GM21515 (cell line): ENCODE results near the gene NETO2.
"Not testable (repeated sequence)": the region's sequence is repeated elsewhere in the genome, so short reads cannot be mapped to it uniquely, and the experiment has no call there.

ENCODE experiments used
- ATAC-seq: cut with Tn5 transposase; IDR thresholded peaks from one replicate; pipeline ENCODE4 v1.9.1; 2021; ENCODE audit not compliant: unreplicated experiment

The NETO2 gene

GRCh38 chr16:47143677-47144558 lies at the start of gene NETO2:
NETO2 (minus strand) TSS chr16:47143945; CDS start chr16:47143612, 333 bp downstream.
- peak; percentile 50 for ATAC-seq

GRCh38 chr16:47182318-47182717 lies 38.6 kb upstream of the NETO2 start:
- ATAC-seq, result no peak

GRCh38 chr16:47181066-47181465 lies 37.3 kb upstream of the NETO2 start:
- not testable (repeated sequence) for ATAC-seq

GRCh38 chr16:47180073-47180472 lies 36.3 kb upstream of the NETO2 start:
- ATAC-seq, result no peak

DNA sequence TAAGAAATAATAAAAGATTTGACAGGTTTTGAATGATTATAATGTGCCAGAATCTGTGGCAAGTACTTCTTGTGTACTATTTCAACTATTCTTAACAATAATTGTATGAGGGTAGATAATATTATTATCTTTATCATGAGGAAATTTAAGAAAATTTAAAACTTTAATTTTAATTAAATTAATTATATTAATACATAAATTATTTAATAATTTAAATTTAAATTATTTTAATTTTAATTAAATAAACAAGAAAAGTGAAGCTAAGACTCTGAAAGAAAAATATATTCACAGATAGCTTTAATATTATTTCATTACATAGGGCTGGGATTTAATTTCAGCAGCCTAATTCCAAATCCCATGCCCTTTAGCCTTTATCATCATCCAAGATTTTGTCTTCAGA lies 31.4 kb upstream of the NETO2 start:
- no peak for ATAC-seq

DNA sequence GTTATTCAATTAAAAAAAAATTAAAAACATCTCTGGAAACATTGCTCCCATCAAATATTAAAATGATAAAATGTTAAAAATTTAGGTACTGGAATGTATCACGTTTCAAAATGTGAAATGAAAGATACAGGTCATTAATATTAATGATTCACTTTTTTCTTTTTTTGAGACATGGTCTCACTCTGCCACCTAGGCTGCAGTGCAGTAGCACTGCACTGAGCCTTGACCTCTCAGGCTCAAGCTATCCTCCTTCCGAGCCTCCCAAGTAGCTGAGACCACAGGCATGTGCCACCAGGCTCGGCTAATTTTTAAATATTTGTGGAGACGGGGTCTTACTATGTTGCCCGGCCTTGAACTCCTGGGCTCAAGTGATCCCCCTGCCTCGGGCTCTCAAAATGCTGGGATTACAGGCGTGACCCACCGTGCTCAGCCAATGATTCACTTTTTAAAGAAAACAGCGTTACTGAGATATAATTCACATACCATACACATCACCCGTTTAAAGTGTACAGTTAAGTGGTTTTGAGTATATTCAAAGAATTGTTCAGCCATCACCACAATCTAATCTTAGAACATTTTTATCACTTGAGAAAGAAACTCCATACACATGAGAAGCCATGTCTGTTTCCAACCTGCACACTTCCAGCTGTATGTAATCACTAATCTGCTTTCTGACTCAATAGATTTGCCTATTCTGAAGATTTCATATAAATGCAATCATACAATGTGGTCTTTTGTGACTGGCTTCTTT lies 19.1 kb upstream of the NETO2 start:
- no peak for ATAC-seq

- ATAC-seq, result no peak
These were observed 17.7 kb upstream of the NETO2 start for GRCh38 chr16:47161464-47161863.

- no peak for ATAC-seq
These were observed 16.7 kb upstream of the NETO2 start for GRCh38 chr16:47160422-47160821.

- ATAC-seq, result no peak
These were observed 15.2 kb upstream of the NETO2 start for GRCh38 chr16:47158992-47159391.

DNA sequence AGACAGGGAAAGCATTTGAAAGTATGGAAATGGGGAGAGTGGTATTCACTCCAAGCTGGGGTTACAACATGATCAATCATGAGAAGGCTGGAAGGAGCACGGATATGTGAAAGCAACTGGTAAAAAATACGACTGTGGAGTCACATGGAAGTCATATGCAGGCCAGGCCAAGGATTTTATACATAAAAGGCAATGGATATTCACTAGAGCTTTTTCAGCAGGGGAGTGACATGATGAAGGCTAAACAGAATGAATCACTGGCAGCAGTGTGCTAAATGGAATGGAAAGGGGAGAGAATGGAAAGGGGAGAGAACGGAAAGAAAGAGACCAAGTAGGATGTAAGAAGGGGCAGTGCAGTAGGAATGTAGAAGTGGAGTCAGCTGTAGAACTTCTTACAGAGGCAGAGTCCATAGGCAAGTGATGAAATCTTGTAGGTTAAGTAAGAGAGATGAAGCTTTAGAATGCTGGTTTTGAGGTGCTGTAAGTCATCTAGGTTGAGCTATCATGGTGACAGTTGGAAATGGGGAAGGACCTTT lies 13.0 kb upstream of the NETO2 start:
- no peak for ATAC-seq

DNA sequence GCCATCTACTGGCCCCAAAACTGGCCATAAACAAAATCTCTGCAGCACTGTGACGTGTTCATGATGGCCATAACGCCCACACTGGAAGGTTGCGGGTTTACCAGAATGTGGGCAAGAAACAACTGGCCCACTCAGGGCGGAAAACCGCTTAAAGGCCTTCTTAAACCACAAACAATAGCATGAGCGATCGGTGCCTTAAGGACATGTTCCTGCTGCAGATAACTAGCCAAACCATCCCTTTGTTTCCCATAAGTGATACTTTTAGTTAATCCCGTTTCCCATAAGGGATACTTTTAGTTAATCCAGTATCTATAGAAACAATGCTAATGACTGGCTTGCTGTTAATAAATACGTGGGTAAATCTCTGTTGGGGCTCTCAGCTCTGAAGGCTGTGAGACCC lies 8.8 kb upstream of the NETO2 start:
- not testable (repeated sequence) for ATAC-seq

DNA sequence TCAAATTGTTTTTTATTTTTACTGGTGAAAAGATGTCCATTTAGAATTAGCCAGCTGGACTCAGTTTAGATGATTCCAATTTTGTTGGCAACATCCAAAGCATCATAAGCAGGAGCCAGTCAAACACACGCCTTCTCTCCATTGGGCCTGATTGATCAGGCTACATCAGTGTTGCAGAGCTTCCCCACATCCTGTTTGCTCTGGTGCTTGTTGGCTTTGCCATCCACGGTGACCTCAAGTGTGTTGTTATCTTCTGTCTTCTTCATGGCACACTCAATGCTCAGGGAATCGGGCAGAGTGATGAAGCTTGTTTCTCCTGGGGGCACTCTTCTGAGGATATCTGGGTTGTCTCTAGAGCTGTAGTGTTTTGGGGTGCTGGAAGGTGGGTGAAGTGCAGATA lies 6.3 kb upstream of the NETO2 start:
- ATAC-seq, result no peak

GRCh38 chr16:47144559-47144877 lies 773 bp upstream of the NETO2 start:
- ATAC-seq, result no peak

GRCh38 chr16:47142821-47143676 lies 696 bp downstream of the NETO2 start:
- peak; percentile 65 for ATAC-seq

GRCh38 chr16:47142486-47142820 lies 1.3 kb downstream of the NETO2 start:
- ATAC-seq, result no peak

- ATAC-seq, result peak; percentile 54
These were observed 1.8 kb downstream of the NETO2 start for GRCh38 chr16:47141773-47142485.

GRCh38 chr16:47140686-47141085 lies 3.1 kb downstream of the NETO2 start:
- no peak for ATAC-seq

DNA sequence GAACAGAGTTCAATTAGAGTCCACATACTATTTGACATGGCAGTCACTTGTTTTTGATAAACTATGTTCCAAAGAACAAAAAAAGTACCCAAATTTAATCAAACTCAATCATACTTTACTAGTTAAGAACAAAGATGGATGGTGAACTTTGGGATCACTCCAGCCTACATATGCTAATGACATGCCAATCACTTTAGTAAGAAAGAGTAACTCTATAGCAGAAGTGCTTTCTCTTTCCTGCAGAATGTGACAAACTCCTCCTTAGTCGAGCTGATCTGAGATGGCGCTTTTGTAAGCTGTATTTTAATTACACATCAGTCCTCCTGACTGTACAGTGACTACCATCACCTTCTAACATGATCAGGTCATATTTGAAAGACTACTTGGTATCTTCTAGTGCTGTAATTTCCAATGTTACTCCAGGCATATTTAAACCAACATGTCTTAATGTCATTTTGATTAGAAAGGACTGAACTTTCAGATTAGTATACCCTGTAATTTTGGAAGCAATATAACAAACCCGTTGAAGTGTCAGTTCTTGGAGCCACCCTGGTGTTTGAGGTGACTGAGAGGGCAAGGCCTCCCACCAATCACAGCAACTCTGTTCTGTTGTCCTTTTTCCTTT lies 4.1 kb downstream of the NETO2 start:
- ATAC-seq, result no peak

GRCh38 chr16:47137925-47138324 lies 5.8 kb downstream of the NETO2 start:
- not testable (repeated sequence) for ATAC-seq
